WTC11 (cell line): ENCODE results near the gene ZNF768. TPM values are rescaled to one million over a fixed set of nuclear protein-coding genes. Genes with fewer than 3 reads are reported as not detected.

Experiments
- ATAC-seq: fragments of 200-7000 bp; cut with Tn5 transposase; 2 replicates; pipeline ENCODE4 v1.10.0; 2021; ENCODE audit warnings: mild to moderate bottlenecking, moderate library complexity
- CTCF ChIA-PET: fragments of 300-600 bp; sonication (Branson Sonifier 250); formaldehyde crosslinking; loops from one replicate; lab custom pipeline; 2021; ENCODE audit warnings: antibody characterized with exemption; lab: Charles Lee
- POLR2A ChIA-PET: fragments of 350-600 bp; sonication (Branson Sonifier 250); formaldehyde crosslinking; loops from one replicate; lab custom pipeline; 2021; ENCODE audit warnings: antibody characterized with exemption; lab: Charles Lee
- DNase-seq: peaks from one replicate; pipeline ENCODE4 v3.0.0; 2021; ENCODE audit warnings: low spot score
- H3K27ac Mint-ChIP-seq: 2 replicates; pipeline ENCODE4 v1.8.0; 2021; ENCODE audit warnings: mixed read lengths
- H3K27me3 Mint-ChIP-seq: 2 replicates; pipeline ENCODE4 v1.8.0; 2021; ENCODE audit warnings: low read depth, mild to moderate bottlenecking, moderate library complexity, mixed read lengths
- H3K36me3 Mint-ChIP-seq: 2 replicates; pipeline ENCODE4 v1.8.0; 2021; ENCODE audit warnings: mixed read lengths
- H3K4me1 Mint-ChIP-seq: 2 replicates; pipeline ENCODE4 v1.8.0; 2022; ENCODE audit warnings: mixed read lengths
- H3K4me3 Mint-ChIP-seq: 2 replicates; pipeline ENCODE4 v1.8.0; 2021; ENCODE audit warnings: mild to moderate bottlenecking, moderate library complexity, mixed read lengths
- H3K9me3 Mint-ChIP-seq: 2 replicates; pipeline ENCODE4 v1.8.0; 2021; ENCODE audit warnings: mixed read lengths
- AR ChIP-seq: fragments of 250-450 bp; sonication (Bioruptor Pico); IDR thresholded peaks from 2 replicates; pipeline ENCODE4 v1.9.0; 2021; ENCODE audit warnings: mild to moderate bottlenecking
- ATF3 ChIP-seq: sonication (generic); formaldehyde crosslinking; conservative IDR thresholded peaks from 2 replicates; pipeline ENCODE4 v1.8.1; 2022; ENCODE audit warnings: mild to moderate bottlenecking, missing genetic modification reagents
- CREM ChIP-seq: sonication (generic); formaldehyde crosslinking; IDR thresholded peaks from 2 replicates; pipeline ENCODE4 v1.8.1; 2022; ENCODE audit warnings: mild to moderate bottlenecking, missing genetic modification reagents, moderate library complexity
- E2F1 ChIP-seq: sonication (generic); formaldehyde crosslinking; IDR thresholded peaks from 2 replicates; pipeline ENCODE4 v1.8.0; 2022; ENCODE audit warnings: mild to moderate bottlenecking, missing genetic modification reagents
- EMX1 ChIP-seq: fragments of 250-450 bp; sonication (Bioruptor Pico); IDR thresholded peaks from 2 replicates; pipeline ENCODE4 v1.8.0; 2021; ENCODE audit warnings: mild to moderate bottlenecking
- ETV6 ChIP-seq: sonication (generic); formaldehyde crosslinking; IDR thresholded peaks from 2 replicates; pipeline ENCODE4 v1.8.1; 2022; ENCODE audit warnings: mild to moderate bottlenecking, missing genetic modification reagents
- GTF2I ChIP-seq: fragments of 250-450 bp; sonication (Bioruptor Pico); conservative IDR thresholded peaks from 2 replicates; pipeline ENCODE4 v1.4.0; 2021; ENCODE audit warnings: mild to moderate bottlenecking
- NFATC4 ChIP-seq: fragments of 250-450 bp; sonication (Bioruptor Pico); IDR thresholded peaks from 2 replicates; pipeline ENCODE4 v1.9.0; 2021; ENCODE audit warnings: mild to moderate bottlenecking
- NFYB ChIP-seq: sonication (generic); formaldehyde crosslinking; conservative IDR thresholded peaks from 2 replicates; pipeline ENCODE4 v1.8.0; 2022; ENCODE audit warnings: low read depth, missing genetic modification reagents
- NR1H2 ChIP-seq: sonication (generic); formaldehyde crosslinking; IDR thresholded peaks from 2 replicates; pipeline ENCODE4 v1.9.0; 2021; ENCODE audit warnings: mild to moderate bottlenecking, moderate library complexity, missing genetic modification reagents
- NR3C1 ChIP-seq: sonication (generic); formaldehyde crosslinking; conservative IDR thresholded peaks from 2 replicates; pipeline ENCODE4 v1.8.1; 2023; ENCODE audit warnings: low read depth, mild to moderate bottlenecking, missing genetic modification reagents
- TEAD4 ChIP-seq: sonication (generic); formaldehyde crosslinking; IDR thresholded peaks from 2 replicates; pipeline ENCODE4 v1.8.0; 2022; ENCODE audit warnings: mild to moderate bottlenecking, missing genetic modification reagents
- ZNF396 ChIP-seq: fragments of 250-450 bp; sonication (Bioruptor Pico); IDR thresholded peaks from 2 replicates; pipeline ENCODE4 v1.8.0; 2021; ENCODE audit warnings: mild to moderate bottlenecking, moderate library complexity, borderline replicate concordance
- ZNF416 ChIP-seq: fragments of 250-450 bp; sonication (Bioruptor Pico); IDR thresholded peaks from 2 replicates; pipeline ENCODE4 v1.9.0; 2021; ENCODE audit warnings: mild to moderate bottlenecking, inconsistent platforms
- ZNF512 ChIP-seq: sonication (generic); formaldehyde crosslinking; IDR thresholded peaks from 2 replicates; pipeline ENCODE4 v1.8.1; 2022; ENCODE audit warnings: missing genetic modification reagents, borderline replicate concordance
- total RNA-seq: library from RNA; stranded (reverse); gene quantifications from 3 replicates; pipeline ENCODE4 v1.2.3, GENCODE V29; 2021
- TF ChIP-seq, protein P1 (sequence below): sonication (generic); formaldehyde crosslinking; IDR thresholded peaks from 2 replicates; pipeline ENCODE4 v1.8.1; 2023; ENCODE audit warnings: mild to moderate bottlenecking, missing genetic modification reagents, moderate library complexity
- TF ChIP-seq, protein P2 (sequence below): fragments of 250-450 bp; sonication (Bioruptor Pico); conservative IDR thresholded peaks from 2 replicates; pipeline ENCODE4 v1.9.0; 2021; ENCODE audit warnings: mild to moderate bottlenecking
- TF ChIP-seq, protein P3 (sequence below): sonication (generic); formaldehyde crosslinking; IDR thresholded peaks from 2 replicates; pipeline ENCODE4 v1.8.0; 2022; ENCODE audit warnings: mild to moderate bottlenecking, missing genetic modification reagents
- TF ChIP-seq, protein P4 (sequence below): sonication (generic); formaldehyde crosslinking; IDR thresholded peaks from 2 replicates; pipeline ENCODE4 v1.8.1; 2023; ENCODE audit warnings: mild to moderate bottlenecking, moderate library complexity, missing genetic modification reagents
- TF ChIP-seq, protein P5 (sequence below): sonication (generic); formaldehyde crosslinking; IDR thresholded peaks from 2 replicates; pipeline ENCODE4 v1.8.1; 2023; ENCODE audit warnings: mild to moderate bottlenecking, missing genetic modification reagents, moderate library complexity

ZNF768 gene
- total RNA-seq, 1 experiment from 2014 or later: 35.9 TPM

DNA sequence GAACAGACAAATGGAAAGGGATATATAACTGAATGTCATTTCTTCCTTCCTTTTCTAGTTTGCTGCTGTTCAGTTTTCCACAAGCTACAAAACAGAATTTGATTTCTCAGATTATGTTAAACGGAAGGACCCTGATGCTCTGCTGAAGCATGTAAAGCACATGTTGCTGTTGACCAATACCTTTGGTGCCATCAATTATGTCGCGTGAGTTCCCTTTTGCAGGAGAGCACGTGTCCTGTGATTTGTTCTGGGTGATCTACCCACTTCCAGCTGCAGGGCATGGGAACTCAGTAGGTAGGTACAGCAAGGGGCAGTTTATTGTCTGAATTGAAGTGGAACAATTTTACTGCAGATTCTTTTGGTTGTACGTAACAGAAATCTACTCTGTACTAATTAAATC lies 45.0 kb downstream of the ZNF768 start (continued):
- TF ChIP-seq, protein P1, sequence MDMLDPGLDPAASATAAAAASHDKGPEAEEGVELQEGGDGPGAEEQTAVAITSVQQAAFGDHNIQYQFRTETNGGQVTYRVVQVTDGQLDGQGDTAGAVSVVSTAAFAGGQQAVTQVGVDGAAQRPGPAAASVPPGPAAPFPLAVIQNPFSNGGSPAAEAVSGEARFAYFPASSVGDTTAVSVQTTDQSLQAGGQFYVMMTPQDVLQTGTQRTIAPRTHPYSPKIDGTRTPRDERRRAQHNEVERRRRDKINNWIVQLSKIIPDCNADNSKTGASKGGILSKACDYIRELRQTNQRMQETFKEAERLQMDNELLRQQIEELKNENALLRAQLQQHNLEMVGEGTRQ: no peak
- TF ChIP-seq, protein P2, sequence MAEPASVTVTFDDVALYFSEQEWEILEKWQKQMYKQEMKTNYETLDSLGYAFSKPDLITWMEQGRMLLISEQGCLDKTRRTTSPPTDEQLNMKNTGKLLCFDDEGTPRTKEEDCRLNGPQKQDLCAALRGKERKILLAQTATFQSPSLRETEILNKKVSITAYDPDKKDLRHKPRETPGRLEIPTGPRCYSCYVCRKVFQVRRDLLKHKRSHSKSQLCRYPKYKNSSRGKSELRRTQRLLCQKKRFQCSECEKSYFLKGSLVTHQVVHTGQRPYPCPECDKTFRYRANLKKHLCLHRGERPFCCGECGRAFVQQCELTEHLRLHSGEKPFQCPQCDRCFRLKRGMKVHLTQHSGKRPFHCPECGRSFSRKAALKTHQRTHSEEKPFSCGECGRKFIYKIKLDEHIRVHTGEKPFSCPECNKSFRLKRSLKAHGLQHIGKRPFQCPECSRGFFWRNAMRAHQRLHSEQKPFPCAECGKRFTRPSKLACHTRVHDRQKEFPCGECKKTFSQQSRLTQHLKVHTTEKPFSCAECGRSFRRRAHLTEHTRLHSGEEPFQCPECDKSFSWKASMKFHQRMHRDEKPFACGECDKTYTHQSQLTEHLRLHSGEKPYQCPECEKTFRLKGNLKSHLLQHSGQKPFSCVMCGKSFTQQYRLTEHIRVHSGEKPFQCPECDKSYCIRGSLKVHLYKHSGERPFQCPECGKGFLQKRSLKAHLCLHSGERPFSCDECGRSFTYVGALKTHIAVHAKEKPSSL: no peak
- TF ChIP-seq, protein P3, sequence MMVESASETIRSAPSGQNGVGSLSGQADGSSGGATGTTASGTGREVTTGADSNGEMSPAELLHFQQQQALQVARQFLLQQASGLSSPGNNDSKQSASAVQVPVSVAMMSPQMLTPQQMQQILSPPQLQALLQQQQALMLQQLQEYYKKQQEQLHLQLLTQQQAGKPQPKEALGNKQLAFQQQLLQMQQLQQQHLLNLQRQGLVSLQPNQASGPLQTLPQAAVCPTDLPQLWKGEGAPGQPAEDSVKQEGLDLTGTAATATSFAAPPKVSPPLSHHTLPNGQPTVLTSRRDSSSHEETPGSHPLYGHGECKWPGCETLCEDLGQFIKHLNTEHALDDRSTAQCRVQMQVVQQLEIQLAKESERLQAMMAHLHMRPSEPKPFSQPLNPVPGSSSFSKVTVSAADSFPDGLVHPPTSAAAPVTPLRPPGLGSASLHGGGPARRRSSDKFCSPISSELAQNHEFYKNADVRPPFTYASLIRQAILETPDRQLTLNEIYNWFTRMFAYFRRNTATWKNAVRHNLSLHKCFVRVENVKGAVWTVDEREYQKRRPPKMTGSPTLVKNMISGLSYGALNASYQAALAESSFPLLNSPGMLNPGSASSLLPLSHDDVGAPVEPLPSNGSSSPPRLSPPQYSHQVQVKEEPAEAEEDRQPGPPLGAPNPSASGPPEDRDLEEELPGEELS (CRISPR knock-in tag): no peak
- TF ChIP-seq ETV6 (no peak), NR1H2 (CRISPR knock-in tag) (no peak), EMX1 (CRISPR knock-in tag) (no peak), CREM (CRISPR knock-in tag) (no peak), E2F1 (CRISPR knock-in tag) (no peak), NFATC4 (CRISPR knock-in tag) (no peak), ZNF416 (no peak), ZNF396 (no peak)
- TF ChIP-seq, protein P4, sequence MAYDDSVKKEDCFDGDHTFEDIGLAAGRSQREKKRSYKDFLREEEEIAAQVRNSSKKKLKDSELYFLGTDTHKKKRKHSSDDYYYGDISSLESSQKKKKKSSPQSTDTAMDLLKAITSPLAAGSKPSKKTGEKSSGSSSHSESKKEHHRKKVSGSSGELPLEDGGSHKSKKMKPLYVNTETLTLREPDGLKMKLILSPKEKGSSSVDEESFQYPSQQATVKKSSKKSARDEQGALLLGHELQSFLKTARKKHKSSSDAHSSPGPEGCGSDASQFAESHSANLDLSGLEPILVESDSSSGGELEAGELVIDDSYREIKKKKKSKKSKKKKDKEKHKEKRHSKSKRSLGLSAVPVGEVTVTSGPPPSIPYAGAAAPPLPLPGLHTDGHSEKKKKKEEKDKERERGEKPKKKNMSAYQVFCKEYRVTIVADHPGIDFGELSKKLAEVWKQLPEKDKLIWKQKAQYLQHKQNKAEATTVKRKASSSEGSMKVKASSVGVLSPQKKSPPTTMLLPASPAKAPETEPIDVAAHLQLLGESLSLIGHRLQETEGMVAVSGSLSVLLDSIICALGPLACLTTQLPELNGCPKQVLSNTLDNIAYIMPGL (CRISPR knock-in tag): no peak
- TF ChIP-seq, protein P5, sequence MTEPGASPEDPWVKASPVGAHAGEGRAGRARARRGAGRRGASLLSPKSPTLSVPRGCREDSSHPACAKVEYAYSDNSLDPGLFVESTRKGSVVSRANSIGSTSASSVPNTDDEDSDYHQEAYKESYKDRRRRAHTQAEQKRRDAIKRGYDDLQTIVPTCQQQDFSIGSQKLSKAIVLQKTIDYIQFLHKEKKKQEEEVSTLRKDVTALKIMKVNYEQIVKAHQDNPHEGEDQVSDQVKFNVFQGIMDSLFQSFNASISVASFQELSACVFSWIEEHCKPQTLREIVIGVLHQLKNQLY (CRISPR knock-in tag): no peak
- TF ChIP-seq, all 79 proteins: peak for 0

DNA sequence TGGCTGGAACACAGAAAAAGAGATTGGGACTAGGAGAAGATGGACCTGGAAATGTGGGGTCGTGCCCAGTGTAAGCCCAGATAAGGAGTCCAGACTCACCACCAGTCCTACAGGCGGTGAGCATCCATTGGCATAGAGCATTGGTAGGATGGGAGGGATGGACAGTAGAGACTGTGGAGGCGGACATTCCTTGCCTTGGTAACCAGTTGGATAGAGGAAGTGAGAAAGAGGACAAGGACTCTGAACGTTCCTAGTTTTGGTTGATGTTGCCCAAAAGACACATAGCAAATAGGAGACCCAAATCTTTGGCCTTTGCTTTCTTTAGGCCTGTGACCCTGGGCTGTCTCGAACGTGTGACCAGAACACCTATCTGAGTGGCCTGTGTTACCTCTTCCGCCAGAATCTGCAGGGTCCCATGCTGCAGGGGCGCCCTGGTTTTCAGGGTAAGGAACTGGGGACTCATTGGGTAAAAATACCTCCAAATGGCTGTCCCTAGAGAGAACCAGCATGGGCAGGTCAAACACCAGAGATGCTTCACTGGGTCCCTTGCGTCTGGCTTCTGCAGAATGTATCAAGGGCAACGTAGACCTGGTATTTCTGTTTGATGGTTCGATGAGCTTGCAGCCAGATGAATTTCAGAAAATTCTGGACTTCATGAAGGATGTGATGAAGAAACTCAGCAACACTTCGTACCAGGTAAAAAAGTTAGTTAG lies 47.4 kb downstream of the ZNF768 start:
- Mint-ChIP-seq H3K27ac (no peak overlapping the region), H3K4me1 (no peaks in the 10 kb centered on the region), H3K9me3 (no peaks in the 10 kb centered on the region), H3K4me3 (no peak overlapping the region), H3K27me3 (peaks cover 18% of the 10 kb centered on the region), H3K36me3 (no peaks in the 10 kb centered on the region)
- CTCF ChIA-PET: interaction anchor here (1.3 kb wide), 1 partner anchor 137 kb away, joined by 6 read pairs; no protein-coding TSS in a partner anchor
- DNase-seq (no peak), ATAC-seq (no peak)
- POLR2A ChIA-PET: no interaction called here
- TF ChIP-seq GTF2I (CRISPR knock-in tag) (no peak), NFYB (CRISPR knock-in tag) (no peak), ZNF512 (CRISPR knock-in tag) (no peak), ZNF416 (no peak), TEAD4 (CRISPR knock-in tag) (no peak), E2F1 (CRISPR knock-in tag) (no peak), AR (CRISPR knock-in tag) (no peak), EMX1 (CRISPR knock-in tag) (no peak), NR3C1 (CRISPR knock-in tag) (no peak), ATF3 (CRISPR knock-in tag) (no peak)
